ENCODE data around the gene SOS1. TPM values are rescaled to one million over a fixed set of nuclear protein-coding genes. Genes with fewer than 3 reads are reported as not detected.

Gene SOS1
- total and polyA plus RNA-seq, 2 of the 13 experiments (the other 11 are each of a cell fraction or from before 2014, with no cell fraction given), result 20.8 to 60.4 TPM

- TF ChIP-seq ZNF609 (CRISPR knock-in tag; IDR thresholded peaks at IDR 0.05; ENCODE audit: borderline replicate concordance) (peak; percentile 52; the same call in 1 of the 2 replicates), SP2 (CRISPR knock-in tag; IDR thresholded peaks at IDR 0.05) (no peak), CERS6 (CRISPR knock-in tag; IDR thresholded peaks at IDR 0.05) (no peak), KDM2A (CRISPR knock-in tag; IDR thresholded peaks at IDR 0.05; ENCODE audit: borderline replicate concordance, low read depth) (peak; percentile 92), JDP2 (CRISPR knock-in tag; IDR thresholded peaks at IDR 0.05; ENCODE audit: borderline replicate concordance) (no peak), HHEX (CRISPR knock-in tag; IDR thresholded peaks at IDR 0.05) (peak; percentile 35; the same call in 1 of the 2 replicates), MTERF4 (CRISPR knock-in tag; IDR thresholded peaks at IDR 0.05) (no peak), CCDC6 (CRISPR knock-in tag; IDR thresholded peaks at IDR 0.05) (peak; percentile 75; the same call in 1 of the 2 replicates), CENPBD1 (CRISPR knock-in tag; IDR thresholded peaks at IDR 0.05; ENCODE audit: borderline replicate concordance, low read depth) (peak; percentile 87; the same call in 1 of the 2 replicates), ZNF205 (CRISPR knock-in tag; IDR thresholded peaks at IDR 0.05) (peak; percentile 77; the same call in 1 of the 2 replicates), STAT5B (CRISPR knock-in tag; IDR thresholded peaks at IDR 0.05) (no peak), DDIT3 (CRISPR knock-in tag; IDR thresholded peaks at IDR 0.05) (peak; percentile 37; the same call in 1 of the 2 replicates), ZBTB3 (CRISPR knock-in tag; IDR thresholded peaks at IDR 0.05; ENCODE audit: borderline replicate concordance, low read depth) (peak; percentile 77), ZNF274 (CRISPR knock-in tag; IDR thresholded peaks at IDR 0.05) (peak; percentile 90; the same call in 1 of the 2 replicates), ZNF382 (CRISPR knock-in tag; IDR thresholded peaks at IDR 0.05; ENCODE audit: borderline replicate concordance) (no peak), SCMH1 (CRISPR knock-in tag; IDR thresholded peaks at IDR 0.05; ENCODE audit: borderline replicate concordance) (no peak), FOXP1 (IDR thresholded peaks at IDR 0.05) (no peak; the same call in none of the 2 replicates), FOXP1 (CRISPR knock-in tag; IDR thresholded peaks at IDR 0.05) (peak; percentile 86), FOXK1 (CRISPR knock-in tag; IDR thresholded peaks at IDR 0.05; ENCODE audit: borderline replicate concordance, low read depth) (peak; percentile 77; the same call in 1 of the 2 replicates), ZBTB26 (CRISPR knock-in tag; IDR thresholded peaks at IDR 0.05; ENCODE audit: borderline replicate concordance) (no peak; the same call in none of the 2 replicates)
Measured at GRCh38 chr2:39120771-39121522, at the start of gene SOS1 (continued).

All from HepG2 (cell line).